Astrocyte of the hippocampus (primary cell): ENCODE data around the gene IL2RA.
"Not testable (repeated sequence)": the region's sequence is repeated elsewhere in the genome, so short reads cannot be mapped to it uniquely, and the experiment has no call there.

Experiments used
- DNase-seq: peaks from one replicate; pipeline ENCODE4 v3.0.0; 2011; ENCODE audit warnings: low read depth, low spot score

The IL2RA gene

DNA sequence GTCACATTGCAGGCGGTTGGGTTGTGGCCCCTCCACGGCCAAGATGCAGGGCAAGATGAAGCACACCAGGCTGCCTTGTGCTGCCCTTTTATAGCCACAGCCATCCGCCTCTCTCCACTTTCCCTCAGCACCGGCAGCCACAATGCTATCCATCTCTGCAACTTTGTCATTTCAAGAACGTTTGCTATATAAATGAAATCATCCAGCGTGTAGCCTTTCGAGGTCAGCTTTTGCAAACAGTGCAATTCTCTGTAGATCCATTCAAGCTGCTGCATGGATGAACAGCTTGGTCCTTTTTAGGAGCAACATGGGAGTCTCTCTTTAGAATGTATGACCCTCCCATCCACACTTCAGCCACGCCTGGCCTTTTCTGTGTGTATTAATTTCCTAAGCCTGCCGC is 78.4 kb downstream of the IL2RA start:
- DNase-seq, result no peak

DNA sequence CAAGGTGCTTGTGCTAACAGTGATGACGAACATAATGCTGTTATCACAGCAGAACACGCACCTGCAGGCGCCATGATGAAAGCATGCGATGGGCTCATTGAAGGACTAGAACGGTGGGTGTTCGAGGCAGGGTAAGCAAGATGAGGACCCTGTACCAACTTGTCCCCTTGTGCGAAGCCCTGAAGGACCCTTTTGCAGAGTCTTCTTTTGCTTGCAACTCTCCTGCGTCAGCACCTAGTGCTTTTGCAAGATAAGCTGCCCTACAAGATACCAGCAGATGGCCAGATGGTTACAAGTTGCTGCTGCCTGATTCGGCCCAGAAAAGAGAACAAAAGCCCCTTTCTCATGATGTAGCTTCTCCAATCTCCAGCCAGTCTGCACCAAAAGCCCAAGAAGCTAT is 80.6 kb downstream of the IL2RA start:
- no peak for DNase-seq

DNA sequence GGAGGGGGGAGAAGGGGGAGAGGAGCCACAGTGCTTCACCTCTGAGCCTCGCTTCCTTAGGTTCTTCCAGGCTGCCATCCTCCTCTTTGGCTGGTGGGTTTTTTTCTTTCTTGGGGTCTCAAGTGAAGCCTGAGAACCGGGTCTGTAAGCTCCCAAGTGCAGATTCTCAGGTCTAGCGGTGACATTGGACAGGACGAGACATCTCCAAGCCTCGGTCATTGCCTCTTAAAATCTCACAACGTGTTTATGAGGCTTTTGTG is 84.0 kb downstream of the IL2RA start:
- DNase-seq, result no peak

DNA sequence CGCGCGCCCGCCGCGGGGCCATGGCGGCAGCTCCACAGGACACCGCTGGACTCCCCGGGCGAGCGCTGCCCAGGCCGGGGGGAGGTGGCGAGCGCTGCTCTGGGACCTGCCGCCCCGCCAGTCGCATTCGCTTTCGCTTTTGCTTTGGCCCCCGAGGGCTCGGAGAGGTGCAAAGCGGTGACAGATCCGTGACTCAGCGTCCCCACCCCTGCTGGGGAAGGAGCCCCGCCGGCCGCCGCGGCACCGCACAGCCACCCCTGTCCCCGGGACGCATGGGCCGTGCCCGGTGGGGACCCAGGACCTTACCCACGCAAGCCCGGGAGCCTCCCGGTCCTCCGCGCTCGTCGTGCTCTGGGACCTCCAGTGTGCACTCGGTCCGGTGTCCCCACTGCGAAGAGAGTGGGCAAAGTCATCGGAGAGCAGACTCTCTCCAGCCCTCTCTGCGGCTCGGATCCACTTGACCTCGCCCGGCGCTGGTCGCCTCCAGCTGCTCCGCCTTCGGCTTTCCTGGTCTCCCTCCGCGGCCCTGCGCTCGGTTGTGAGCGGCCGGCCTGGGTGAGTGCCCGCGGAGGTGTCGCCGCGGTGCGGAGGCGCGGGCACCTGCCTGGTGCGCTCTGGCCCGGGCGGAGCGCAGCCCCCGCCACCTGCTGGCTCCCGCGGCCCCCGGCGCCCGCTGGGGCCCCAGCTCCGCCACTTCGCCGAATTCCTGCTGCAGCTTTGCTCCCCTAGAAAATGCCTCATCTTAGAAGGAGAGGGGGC is 84.5 kb downstream of the IL2RA start, which contains the start of gene IL15RA:
IL15RA (minus strand) TSS at position 73 of the 759 bp plus-strand sequence; CDS start at position 22, 51 bp downstream.
- DNase-seq, result peak; percentile 85

DNA sequence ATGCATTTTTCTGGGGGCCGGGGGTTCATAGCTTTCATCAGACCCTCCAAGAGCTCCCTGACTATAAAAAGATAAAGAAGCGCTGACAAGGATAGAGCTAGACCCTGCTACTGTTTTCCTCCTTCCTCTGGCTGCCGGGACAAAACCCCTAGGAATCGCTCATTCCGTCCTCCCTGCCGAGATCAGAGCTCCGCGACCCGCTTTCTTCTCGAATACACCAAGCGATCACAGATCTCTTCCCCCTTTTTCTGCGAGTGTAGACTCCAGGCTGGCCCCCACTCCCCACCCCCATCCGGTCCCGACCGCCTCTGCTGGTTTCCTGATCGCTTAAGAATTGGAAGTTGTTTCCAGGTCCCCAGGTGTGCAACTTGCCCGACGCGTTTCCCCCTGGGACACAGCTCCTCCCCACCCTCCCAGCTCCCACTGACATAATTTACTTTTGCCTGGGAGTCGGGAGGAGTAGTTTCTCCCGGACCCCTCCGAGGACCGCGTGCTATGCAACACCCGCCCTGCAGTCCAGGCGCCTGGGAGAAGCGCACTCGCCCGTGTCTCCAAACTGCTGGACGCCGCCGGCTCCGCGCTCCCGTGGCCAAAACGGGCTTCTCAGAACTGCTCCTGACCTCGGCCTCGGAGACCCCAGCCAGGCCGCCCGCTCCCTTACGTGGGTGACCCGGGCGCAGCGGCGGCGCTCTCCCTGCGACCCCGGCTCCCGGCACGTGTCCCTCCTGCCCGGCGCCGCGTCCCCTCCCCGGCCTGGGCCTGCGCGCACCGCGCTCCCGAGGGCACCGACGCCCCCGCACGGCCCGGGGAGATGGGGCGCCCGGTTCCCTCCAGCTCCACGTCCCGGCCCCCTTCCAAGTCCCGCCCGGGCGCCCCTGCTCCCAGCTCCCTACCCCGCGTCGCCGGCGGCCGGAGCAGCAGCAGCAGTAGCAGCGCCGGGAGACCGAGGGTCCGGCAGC is 85.4 kb downstream of the IL2RA start:
- peak; percentile 74 for DNase-seq

DNA sequence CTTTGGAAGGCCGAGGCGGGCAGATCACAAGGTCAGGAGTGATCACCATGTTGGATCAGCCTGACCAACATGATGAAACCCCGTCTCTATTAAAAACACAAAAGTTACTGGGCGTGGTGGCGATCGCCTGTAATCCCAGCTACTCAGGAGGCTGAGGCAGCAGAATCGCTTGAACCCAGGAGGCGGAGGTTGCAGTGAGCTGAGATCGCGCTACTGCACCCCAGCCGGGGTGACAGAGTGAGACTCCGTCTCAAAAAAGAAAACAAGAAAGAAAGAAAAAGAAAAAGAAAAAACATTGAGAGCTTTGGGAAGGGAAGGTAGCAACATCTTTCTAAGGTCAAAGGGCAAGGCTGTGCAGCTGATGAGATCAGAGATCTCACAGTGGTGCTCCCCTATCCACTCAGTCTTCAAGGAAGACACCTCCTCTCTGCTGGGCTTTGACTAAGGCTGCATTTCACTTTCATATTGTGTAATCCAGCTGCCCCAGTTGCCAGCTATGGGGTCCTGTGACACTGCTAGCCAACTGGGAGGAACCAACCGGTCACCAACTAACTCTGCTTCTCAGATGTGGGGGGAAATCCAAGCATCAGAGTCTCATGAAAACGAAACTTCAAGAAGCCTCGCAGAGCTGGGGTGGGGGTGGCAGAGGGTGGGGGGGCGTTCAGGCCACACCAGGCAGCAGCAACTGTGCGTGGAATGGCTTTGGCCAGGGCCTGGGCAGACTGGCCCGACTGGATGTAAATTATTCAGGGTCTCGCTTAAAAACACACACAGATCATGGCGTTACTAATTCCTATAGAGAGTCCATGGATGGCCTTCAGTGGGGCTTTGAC is 86.3 kb downstream of the IL2RA start:
- no peak for DNase-seq

DNA sequence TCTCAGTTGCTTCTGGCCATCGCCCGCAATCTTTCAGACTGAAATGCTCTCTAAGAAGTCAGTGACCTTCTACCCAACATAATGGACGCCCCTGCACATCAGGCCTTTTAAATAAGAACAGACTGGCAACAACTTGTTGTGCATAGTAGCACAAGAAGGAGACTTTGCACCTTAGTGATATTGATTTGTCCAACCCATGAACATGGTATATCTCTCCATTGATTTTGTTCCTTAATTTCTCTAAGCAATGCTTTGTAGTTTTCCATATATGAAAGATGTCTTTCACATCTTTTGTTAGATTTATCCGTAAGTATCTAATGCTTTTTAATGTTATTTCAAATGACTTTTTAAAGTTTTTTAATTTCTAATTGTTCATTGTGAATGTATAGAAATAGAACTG is 89.1 kb downstream of the IL2RA start:
- no peak for DNase-seq

DNA sequence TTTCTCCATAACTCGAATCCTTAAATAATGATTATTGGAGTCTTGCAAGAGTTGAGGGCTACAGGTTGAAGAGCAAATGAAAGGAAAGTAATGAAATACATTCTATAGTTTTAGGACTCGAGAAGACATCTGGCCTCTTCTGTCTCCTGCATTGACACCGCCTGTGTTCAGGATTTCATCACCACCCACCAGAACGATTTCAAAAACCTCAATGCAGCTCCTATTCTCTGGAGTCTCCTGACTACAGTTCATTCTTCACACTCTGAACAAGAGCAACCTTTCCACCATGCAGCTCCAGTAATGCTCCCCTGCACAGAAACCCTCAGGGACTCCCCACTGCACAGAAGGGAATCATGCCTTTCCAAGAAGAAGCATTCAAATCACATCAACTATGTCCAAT is 90.3 kb downstream of the IL2RA start:
- DNase-seq, result no peak

DNA sequence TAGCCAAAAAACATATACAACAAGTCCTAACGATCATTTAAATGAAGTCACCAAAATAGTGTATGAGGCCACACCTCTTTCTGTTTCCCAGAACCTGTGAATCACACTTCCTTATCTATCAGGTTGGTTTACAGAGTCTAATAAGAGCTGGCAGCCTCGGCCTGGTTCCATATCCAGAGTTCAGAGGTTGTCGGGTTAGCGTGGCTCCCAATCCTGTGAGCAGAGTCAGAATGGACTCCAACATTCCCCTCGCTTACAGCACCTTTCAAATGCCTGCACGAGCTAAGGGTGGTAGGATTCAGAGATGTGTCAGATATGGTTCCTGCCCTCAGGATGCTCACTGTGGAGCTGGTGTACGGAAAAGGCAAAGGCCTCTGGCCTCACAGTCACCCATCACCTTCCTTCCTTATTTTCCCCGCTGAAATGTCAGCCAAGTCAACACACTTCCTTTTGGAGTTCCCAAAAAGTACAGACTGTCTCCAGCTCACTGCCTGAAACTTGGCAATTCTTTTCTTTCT is 90.8 kb downstream of the IL2RA start:
- peak; percentile 30 for DNase-seq

DNA sequence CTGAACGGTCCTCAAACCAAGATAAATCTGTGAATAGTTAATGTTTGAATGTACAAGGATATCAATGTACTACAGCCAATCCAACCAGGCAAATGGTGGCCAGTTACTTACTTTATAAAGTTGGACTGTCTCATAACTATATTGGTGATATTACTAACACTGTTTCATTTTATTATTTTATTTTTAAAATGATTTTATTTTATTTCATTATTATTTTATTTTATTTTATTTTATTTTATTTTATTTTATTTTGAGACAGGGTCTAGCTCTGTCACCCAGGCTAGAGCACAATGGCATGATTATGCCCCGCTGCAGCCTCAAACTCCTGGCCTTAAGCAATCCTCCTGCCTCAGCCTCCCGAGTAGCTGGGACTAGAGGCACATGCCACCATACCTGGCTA is 91.6 kb downstream of the IL2RA start:
- no peak for DNase-seq

DNA sequence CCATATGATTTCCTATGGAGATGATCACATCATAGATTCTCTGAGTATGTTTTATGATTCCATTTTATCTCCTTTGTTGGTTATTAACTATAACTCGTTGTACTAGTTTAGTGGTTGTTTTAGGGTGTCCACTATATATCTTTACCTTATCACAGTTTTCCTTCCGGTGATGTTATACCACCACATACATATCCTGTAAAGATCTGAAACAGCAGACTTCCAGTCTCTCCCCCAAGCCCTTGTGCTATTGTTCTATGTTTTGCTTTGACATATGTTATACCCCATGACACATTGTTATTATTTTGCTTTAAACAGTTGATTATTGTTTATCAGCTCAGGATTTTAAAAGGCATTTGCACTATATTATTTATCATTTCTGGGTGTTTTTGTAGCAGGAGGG is 92.1 kb downstream of the IL2RA start:
- DNase-seq, result no peak

DNA sequence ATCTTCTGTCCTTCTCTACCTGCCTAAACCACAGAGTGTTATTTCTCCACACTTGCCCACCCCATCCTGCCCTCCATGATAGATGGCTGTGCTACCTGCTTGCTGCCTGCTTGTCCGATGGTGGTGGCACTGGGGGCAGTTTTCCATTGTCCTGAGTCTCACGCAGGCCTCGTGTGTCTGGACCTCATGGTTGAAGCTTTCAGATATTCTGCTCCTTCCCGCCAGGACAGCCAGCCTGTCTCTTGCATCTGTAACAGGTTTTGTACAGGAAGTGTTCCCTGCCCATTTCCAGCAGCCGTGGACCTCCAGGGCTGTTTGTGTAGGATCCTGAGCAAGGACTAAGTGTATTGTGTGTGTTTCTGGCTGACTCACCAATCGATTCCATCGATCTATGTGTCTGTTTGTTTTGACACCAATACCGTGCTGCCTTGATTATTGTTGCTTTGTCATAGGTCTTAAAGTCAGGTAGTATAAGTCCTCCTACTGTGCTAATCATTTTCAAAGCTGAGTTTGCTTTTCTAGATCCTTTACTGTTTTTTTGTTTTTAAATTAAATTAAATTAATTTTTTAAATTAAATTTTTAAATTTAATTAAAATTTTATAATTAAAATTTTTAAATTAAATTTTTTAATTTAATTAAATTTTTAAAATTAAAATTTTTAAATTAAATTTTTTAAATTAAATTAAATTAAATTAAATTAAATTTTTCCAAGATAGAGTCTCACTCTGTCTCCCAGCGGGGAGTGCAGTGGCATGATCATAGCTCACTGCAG is 93.3 kb downstream of the IL2RA start:
- DNase-seq, result no peak

DNA sequence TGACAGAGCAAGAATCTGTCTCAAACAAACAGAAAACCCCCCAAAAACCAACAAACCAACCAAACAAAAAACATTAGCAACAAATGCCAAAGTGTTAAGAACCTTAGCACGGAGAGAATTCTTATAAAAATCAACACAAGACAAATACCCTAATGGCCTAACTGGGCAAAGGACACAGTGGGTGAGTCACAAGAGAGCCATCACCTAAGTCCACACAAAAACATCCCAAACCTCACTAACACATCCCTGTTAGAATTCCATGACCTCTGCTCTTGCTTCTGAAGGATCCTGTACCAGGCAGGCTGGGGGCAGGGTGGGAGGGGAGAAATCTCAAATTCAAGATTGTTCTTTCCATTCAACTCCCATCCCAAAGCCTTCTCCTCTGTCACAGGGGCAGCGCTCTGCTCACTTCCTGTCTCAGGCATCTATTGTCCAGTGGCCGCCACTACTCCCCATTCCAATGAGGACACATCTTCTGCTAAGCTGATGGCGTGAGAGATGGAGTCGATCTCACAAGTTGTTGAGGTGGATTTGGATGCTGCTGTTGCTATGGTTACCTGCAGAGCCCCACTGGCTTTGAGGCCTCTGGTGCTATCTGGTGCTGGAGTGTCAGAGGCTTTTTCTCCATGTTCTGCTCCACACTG is 94.0 kb downstream of the IL2RA start:
- DNase-seq, result no peak

DNA sequence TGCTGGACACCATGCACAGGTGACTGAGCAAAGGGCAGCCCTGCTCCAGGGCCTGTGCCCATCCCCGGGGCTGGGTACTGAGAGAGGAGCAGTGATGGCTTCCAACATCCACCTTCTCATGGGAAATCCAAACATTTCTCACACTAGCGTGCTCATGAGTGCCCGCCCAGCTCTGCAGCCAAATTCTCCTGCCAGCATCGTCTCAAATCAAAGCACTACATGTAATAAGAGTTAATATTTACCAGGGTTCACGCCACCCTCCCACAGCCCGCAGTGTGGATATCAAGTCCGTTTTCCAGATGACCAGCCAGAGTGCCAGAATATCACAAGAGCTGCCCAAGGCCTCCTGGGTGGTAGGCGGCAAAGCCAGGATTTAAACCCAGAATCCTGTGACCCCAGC is 96.9 kb downstream of the IL2RA start:
- no peak for DNase-seq

DNA sequence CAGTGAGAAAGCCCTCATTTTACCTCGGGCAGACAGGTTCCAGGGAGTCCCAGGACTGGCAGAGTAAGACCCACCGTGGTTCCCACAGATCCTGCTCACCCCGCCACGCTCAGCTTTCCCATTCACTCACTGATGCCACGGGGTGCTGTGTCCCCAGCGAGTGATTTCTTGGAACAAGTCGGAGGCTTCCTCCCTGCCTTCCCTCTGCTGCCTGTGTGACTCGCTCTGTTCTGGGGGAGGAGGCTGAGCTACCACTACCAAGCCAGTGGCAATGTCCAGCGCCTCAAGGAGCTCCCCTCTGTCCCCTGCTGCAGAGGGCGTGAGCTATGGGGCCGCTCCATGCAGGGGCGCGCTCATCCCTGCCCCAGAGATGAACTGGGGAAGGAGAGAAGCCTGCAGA is 97.4 kb downstream of the IL2RA start:
- DNase-seq, result no peak

DNA sequence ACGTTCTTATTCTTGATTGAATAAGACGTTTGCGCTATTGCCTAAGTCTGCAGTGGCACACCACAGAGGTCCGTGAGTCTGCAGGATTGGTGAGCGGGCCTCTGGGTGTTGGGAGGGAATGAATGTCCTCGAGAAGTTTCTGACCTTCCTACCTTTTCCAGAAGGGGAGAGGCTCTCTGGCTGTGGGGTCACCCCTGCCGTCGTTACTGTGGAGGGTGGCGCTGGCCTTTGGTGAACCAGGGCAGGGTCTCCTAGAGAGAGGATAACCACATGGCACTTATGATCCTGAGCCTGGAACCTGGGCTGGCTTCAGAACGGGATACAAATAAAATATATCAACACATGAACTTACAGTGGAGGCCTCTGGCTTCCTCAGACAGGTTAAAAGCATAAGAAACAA is 98.6 kb downstream of the IL2RA start:
- DNase-seq, result no peak

DNA sequence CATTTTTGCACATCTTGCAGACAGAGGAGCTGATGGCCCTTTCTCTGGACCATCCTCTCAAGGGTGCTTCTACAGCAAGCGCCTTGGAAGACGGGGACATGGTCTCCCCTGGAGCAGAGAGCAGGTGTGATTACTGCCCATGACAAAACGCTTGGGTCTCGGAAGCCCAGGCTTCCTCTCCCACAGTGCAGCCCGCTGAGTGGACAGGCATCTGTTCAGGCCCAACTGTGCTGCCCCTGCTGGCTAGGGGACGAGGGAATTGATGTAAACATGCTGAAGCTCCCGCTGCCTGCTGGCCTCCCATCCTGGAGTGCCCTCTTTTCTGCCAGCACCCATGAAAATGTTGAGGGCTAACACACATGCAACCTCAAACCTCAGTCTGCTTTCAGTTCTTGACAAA is 99.1 kb downstream of the IL2RA start:
- no peak for DNase-seq

DNA sequence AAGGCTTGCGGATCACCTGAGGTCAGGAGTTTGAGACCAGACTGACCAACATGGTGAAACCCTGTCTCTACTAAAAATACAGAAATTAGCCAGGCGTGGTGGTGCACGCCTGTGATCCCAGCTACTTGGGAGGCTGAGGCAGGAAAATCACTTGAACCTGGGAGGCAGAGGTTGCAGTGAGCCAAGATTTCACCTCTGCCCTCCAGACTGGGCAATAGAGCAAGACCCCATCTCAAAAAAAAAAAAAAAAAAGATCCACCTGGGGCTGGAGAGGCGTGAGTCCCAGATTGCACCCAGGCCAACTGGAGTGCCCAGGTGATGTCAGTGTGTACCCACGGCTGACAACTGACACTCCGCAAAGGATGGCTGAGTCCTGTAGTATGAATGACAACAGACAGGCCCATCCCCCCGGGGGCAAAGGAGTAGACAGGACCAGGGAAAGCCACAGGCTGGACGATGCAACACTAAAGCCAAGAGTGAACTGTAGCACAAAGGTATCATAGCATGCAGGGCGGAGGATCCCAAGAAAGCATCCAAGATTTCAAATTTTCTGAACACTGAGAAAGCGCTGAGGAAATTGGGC is 99.7 kb downstream of the IL2RA start:
- not testable (repeated sequence) for DNase-seq

DNA sequence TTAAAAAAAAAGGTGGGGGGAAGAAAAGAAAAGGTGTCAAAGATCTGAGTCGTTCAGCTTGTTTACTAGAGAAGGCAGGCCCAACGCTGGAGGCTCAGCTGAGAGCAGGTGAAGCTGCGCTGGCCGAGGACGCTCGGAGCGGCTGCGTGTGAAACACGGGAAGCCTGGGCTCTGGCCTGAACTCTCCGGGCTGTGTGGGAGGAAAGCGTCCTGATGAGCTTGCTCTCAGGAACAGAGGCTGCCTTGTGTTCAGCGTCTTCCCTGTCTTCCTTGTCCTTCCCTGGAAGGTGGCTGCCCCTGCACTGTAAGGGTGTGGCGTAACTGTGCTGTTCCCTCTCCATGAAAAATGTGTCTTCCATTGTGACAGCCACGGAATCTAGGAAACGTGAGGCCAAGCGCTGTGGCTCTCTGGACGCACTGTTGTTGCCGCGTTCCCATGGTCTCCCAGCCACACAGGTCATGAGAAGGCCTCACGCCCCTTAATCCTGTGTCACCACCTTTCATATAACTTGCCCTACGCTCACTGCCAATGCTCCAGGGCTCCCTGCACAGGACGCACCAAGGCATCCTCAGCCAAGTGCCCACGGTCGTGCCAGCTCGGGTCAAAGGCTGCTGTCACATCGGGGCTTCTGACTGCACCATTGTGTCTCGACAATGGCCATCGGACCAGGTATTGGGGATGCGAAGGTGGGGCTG is 100.6 kb downstream of the IL2RA start:
- no peak for DNase-seq

DNA sequence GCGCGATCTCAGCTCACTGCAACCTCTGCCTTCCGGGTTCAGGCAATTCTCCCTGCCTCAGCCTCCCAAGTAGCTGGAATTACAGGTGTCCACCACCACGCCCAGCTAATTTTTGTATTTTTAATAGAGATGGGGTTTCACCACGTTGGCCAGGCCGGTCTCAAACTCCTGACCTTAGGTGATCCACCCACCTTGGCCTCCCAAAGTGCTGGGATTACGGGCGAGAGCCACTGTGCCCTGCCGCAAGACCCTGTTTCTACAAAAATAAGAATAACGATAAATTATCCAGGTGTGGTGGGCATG is 101.2 kb downstream of the IL2RA start:
- DNase-seq, result not testable (repeated sequence)
